Glomerular visceral epithelial cell (primary cell): ENCODE data around the gene ZNF148.

Experiments
- DNase-seq: peaks from one replicate; pipeline ENCODE4 v3.0.0-alpha.2; 2016; ENCODE audit errors: extremely low spot score

ZNF148 gene

GRCh38 chr3:125332504-125332903 lies 42.6 kb downstream of the ZNF148 start:
- DNase-seq: no peak

GRCh38 chr3:125331243-125331642 lies 43.9 kb downstream of the ZNF148 start:
- no peak for DNase-seq

GRCh38 chr3:125326957-125327356 lies 48.2 kb downstream of the ZNF148 start:
- DNase-seq: no peak

GRCh38 chr3:125325746-125326145 lies 49.4 kb downstream of the ZNF148 start:
- DNase-seq: no peak

- DNase-seq: no peak
Measured at GRCh38 chr3:125324341-125324740, 50.8 kb downstream of the ZNF148 start.

- no peak for DNase-seq
Measured at GRCh38 chr3:125322917-125323316, 52.2 kb downstream of the ZNF148 start.

GRCh38 chr3:125322166-125322565 lies 53.0 kb downstream of the ZNF148 start:
- DNase-seq: no peak

- no peak for DNase-seq
Measured at GRCh38 chr3:125319765-125320164, 55.4 kb downstream of the ZNF148 start.

GRCh38 chr3:125318871-125319270 lies 56.3 kb downstream of the ZNF148 start:
- no peak for DNase-seq

- DNase-seq: peak; percentile 45
Measured at GRCh38 chr3:125318167-125318865, 56.8 kb downstream of the ZNF148 start.

GRCh38 chr3:125317761-125318160 lies 57.4 kb downstream of the ZNF148 start:
- DNase-seq: no peak

- DNase-seq: no peak
Measured at GRCh38 chr3:125316949-125317348, 58.2 kb downstream of the ZNF148 start.

- DNase-seq: no peak
Measured at GRCh38 chr3:125316246-125316645, 58.9 kb downstream of the ZNF148 start.

GRCh38 chr3:125313060-125313635 lies 62.0 kb downstream of the ZNF148 start:
- peak; percentile 30 for DNase-seq

- peak; percentile 41 for DNase-seq
Measured at GRCh38 chr3:125310623-125311081, 64.5 kb downstream of the ZNF148 start.

GRCh38 chr3:125309476-125309875 lies 65.6 kb downstream of the ZNF148 start:
- no peak for DNase-seq

- no peak for DNase-seq
Measured at GRCh38 chr3:125306620-125307019, 68.5 kb downstream of the ZNF148 start.

- DNase-seq: no peak
Measured at GRCh38 chr3:125302932-125303331, 72.2 kb downstream of the ZNF148 start.

GRCh38 chr3:125300416-125300815 lies 74.7 kb downstream of the ZNF148 start:
- peak; percentile 24 for DNase-seq

GRCh38 chr3:125294411-125294810 lies 80.7 kb downstream of the ZNF148 start:
- no peak for DNase-seq

GRCh38 chr3:125292015-125292414 lies 83.1 kb downstream of the ZNF148 start:
- no peak for DNase-seq

- DNase-seq: no peak
Measured at GRCh38 chr3:125289429-125289981, 85.6 kb downstream of the ZNF148 start.

- no peak for DNase-seq
Measured at GRCh38 chr3:125287248-125287647, 87.9 kb downstream of the ZNF148 start.
